22Rv1 (cell line): Measurements from ENCODE around the gene CHST1.

Experiments used
- H3K27ac ChIP-seq: fragments of 450-650 bp; 2 replicates; pipeline ENCODE4 v1.5.1; 2017
- ZFX ChIP-seq: fragments of 450-650 bp; IDR thresholded peaks from 2 replicates; pipeline ENCODE4 v1.6.1; 2017; ENCODE audit warnings: antibody characterized with exemption, borderline replicate concordance
- TF ChIP-seq, protein P1 (sequence below): fragments of 450-650 bp; IDR thresholded peaks from 2 replicates; pipeline ENCODE4 v1.5.1; 2017; ENCODE audit warnings: mild to moderate bottlenecking

Gene CHST1

DNA sequence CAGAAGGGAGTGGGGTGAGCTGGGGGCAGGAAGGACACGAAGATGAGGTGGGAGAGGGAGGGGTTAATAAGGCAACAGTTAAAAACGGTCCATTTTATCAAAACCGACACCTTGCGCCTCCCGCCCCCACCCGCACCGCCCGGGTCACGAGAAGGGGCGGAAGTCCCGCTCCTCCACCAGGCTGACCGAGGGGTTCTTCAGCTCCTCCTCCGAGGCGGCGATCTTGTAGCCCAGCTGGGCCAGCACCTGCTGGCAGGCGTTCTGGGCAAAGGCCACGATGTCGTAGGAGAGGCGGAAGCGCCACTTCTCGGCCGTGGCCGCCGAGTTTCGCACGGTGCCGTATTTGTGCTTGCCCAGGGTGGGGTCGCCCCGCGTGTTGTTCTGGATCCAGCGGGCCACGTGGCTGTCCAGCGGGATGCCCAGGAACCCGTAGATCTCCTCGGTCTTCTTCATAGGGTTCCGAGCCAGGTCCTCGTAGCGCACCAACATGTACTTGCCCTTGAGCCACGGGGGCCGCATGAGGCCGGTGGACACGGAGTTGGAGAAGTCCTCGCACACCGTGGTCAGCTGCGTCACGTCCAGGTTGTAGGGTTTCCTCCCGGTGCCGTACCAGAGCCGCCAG lies 15.8 kb downstream of the CHST1 start:
- H3K27ac ChIP-seq, result no peak overlapping the region
- TF ChIP-seq ZFX, result no peak
- TF ChIP-seq, protein P1, sequence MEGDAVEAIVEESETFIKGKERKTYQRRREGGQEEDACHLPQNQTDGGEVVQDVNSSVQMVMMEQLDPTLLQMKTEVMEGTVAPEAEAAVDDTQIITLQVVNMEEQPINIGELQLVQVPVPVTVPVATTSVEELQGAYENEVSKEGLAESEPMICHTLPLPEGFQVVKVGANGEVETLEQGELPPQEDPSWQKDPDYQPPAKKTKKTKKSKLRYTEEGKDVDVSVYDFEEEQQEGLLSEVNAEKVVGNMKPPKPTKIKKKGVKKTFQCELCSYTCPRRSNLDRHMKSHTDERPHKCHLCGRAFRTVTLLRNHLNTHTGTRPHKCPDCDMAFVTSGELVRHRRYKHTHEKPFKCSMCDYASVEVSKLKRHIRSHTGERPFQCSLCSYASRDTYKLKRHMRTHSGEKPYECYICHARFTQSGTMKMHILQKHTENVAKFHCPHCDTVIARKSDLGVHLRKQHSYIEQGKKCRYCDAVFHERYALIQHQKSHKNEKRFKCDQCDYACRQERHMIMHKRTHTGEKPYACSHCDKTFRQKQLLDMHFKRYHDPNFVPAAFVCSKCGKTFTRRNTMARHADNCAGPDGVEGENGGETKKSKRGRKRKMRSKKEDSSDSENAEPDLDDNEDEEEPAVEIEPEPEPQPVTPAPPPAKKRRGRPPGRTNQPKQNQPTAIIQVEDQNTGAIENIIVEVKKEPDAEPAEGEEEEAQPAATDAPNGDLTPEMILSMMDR, result no peak

DNA sequence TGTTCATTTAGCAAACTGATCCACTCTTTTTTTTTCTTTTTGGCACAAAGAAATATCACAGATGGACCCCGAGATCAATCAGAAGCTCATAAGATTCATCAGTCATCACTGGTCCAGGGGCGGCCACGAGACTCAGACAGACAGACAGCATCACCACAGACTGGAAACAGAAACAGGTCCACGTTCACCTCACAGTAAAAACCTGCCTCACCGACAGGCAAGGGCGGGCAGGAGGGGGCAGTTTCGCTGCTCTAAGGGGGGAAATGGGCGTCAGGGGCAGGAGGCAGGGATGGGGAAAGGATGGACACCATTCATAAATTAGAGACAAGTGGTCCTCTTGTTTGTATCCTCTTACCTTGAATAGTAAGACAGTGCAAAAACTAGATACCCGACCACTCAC lies 16.5 kb downstream of the CHST1 start:
- TF ChIP-seq ZFX, result no peak
- TF ChIP-seq, protein P1, result no peak
- no peak overlapping the region for H3K27ac ChIP-seq

DNA sequence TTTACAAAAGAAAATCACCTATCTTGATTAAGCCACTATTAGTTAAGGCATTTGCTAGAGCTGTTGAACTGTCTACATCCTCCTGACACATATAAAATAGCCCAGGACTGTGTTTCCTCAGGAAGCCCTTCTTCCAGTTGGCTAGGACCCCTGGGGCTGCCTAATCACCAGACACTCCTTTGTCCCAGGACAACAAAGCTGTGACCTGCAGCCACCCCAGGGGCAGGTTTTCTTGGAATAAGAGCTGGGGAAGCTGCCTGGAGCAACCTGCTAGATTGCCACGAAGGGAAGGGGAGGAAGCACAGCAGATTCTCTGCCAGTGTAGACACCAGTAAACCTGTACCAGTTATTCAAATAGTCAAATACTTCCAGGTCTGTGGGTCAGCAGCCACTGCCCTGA lies 17.6 kb downstream of the CHST1 start:
- TF ChIP-seq ZFX, result no peak
- TF ChIP-seq, protein P1, result no peak
- H3K27ac ChIP-seq, result no peak overlapping the region

DNA sequence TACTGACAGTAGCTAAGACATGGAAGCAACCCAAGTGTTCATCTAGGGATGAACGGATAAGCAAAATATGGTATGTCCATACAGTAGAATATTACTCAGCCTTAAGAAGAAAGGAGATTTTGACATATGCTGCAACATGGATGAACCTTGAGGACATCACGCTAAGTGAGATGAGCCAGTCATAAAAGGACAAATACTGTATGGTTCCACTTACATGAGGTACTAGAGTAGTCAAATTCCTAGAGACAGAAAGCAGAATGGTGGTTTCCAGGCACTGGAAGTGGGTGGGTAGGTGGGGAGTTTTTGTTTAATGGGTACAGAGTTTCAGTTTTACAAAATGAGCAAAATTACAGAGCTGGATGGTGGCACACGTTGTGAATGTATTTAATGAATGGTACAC lies 18.1 kb downstream of the CHST1 start:
- H3K27ac ChIP-seq, result no peak overlapping the region
- TF ChIP-seq ZFX, result no peak
- TF ChIP-seq, protein P1, result no peak

DNA sequence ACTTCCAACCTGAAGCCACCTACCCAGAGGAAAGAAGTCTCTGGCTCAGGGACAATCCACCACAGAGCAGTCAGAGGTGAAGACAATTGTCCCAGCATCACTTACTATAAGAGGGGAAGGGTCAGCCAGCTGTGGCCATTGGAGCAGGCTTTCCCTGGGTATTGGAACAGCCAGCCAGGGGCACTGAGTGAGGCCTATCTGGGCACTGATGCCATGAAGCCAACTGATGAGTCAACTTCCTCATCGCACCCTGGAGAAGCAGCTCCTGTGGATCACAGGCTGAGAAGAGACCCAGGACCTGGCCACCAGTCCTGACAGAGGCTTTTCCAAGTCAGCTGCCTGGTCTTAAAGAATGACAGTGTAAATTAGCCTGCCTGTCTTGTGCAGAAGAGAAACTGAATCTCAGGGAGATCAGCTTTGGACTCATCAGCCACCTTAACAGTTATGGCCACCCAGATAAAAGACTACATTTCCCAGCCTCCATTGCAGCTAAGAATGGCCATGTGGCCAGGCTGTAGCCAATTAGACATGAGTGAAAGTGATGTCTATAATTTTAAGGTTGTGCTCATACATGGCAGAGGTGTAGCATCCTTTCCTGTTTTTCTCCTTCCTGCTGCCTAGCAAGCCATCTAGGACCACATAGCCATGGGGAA lies 19.0 kb downstream of the CHST1 start:
- H3K27ac ChIP-seq, result no peak overlapping the region
- TF ChIP-seq ZFX, result no peak
- TF ChIP-seq, protein P1, result no peak

DNA sequence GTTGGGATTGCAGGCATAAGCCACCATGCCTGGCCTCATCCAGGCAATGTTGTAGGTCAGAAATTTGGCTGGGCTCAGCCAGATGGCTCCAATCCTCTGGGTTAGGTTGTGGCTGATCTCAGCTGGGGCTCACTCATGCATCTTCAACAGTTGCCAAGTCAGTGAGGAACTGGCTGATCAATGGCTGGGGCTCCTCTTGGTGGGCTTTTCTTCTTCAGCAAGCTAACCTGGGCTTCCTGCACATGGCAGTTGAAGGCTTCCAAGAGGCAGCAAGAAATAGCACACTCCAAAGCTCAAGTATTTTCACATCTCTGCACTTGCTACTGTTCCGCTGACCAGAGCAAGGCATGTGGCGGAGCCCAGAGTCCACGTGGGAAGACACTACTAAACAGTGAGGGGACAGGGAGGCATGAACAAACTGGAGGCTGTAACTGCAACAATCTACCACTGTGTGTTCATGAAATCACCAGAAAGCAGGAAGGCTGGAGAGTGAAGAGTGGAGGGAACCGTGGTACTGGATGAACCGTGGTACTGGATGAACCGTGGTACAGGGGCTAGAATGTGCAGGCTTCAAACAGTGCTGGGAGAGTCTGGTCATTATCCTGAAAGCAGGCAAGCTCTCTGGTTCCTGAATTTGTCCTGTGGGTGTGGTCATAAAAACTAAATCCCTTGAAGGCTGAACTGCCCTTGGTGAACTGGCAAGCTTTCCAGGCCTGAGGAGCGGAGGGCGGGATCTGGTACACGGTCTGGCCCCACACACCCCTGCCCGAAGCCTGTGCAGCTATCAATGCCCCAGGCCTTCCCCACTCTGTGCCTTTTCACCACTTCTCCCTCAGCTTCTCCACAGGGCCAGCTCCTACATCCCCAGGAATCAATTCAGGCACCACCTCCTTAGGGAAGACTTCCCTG lies 20.2 kb downstream of the CHST1 start:
- no peak for TF ChIP-seq ZFX
- TF ChIP-seq, protein P1, result no peak
- H3K27ac ChIP-seq, result no peak overlapping the region
